Ishikawa (cell line): ENCODE data around the gene COPZ1.

ENCODE experiments used
- CEBPB ChIP-seq: IDR thresholded peaks from 2 replicates; pipeline ENCODE4 v1.6.1; 2012
- CREB1 ChIP-seq: IDR thresholded peaks from 2 replicates; pipeline ENCODE4 v1.6.1; 2012; ENCODE audit warnings: low read depth
- EGR1 ChIP-seq: IDR thresholded peaks from 2 replicates; pipeline ENCODE4 v1.6.1; 2012
- EP300 ChIP-seq: IDR thresholded peaks from 2 replicates; pipeline ENCODE4 v1.6.1; 2012; ENCODE audit warnings: borderline replicate concordance
- RAD21 ChIP-seq: IDR thresholded peaks from 2 replicates; pipeline ENCODE4 v1.6.1; 2012; ENCODE audit warnings: low read depth
- TCF12 ChIP-seq: IDR thresholded peaks from 2 replicates; pipeline ENCODE4 v1.6.1; 2012; ENCODE audit warnings: low read depth
- YY1 ChIP-seq: IDR thresholded peaks from 2 replicates; pipeline ENCODE4 v1.6.1; 2012; ENCODE audit warnings: low read depth
- ZBTB7A ChIP-seq: IDR thresholded peaks from 2 replicates; pipeline ENCODE4 v1.6.1; 2012; ENCODE audit warnings: low read depth
- TF ChIP-seq, protein P1 (sequence below): IDR thresholded peaks from 2 replicates; pipeline ENCODE4 v1.6.1; 2012; ENCODE audit warnings: low read depth, mild to moderate bottlenecking
- TF ChIP-seq, protein P2 (sequence below): IDR thresholded peaks from 2 replicates; pipeline ENCODE4 v1.6.1; 2012
- TF ChIP-seq, protein P3 (sequence below): IDR thresholded peaks from 2 replicates; pipeline ENCODE4 v1.6.1; 2012

DNA sequence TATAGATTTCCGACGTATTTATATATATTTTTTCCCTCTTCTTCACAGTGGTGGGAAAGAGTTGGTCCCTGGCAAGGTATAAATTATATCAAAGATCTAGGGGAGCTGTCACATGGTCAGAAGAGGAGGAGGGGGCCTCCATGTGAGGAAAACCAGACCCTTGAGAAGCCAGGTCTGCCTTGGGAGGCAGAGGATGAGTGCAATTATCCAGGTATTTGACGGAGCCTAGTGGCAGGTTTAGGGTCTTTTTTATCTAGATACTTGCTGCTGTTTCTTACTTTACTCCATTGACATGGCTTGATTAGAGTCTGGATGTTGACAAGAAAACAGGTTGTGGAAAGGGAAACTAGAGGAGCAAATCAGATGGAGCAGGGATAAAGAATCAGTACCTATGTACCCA is 5.5 kb downstream of the COPZ1 start:
- TF ChIP-seq TCF12: no peak
- no peak for TF ChIP-seq RAD21
- TF ChIP-seq, protein P1, sequence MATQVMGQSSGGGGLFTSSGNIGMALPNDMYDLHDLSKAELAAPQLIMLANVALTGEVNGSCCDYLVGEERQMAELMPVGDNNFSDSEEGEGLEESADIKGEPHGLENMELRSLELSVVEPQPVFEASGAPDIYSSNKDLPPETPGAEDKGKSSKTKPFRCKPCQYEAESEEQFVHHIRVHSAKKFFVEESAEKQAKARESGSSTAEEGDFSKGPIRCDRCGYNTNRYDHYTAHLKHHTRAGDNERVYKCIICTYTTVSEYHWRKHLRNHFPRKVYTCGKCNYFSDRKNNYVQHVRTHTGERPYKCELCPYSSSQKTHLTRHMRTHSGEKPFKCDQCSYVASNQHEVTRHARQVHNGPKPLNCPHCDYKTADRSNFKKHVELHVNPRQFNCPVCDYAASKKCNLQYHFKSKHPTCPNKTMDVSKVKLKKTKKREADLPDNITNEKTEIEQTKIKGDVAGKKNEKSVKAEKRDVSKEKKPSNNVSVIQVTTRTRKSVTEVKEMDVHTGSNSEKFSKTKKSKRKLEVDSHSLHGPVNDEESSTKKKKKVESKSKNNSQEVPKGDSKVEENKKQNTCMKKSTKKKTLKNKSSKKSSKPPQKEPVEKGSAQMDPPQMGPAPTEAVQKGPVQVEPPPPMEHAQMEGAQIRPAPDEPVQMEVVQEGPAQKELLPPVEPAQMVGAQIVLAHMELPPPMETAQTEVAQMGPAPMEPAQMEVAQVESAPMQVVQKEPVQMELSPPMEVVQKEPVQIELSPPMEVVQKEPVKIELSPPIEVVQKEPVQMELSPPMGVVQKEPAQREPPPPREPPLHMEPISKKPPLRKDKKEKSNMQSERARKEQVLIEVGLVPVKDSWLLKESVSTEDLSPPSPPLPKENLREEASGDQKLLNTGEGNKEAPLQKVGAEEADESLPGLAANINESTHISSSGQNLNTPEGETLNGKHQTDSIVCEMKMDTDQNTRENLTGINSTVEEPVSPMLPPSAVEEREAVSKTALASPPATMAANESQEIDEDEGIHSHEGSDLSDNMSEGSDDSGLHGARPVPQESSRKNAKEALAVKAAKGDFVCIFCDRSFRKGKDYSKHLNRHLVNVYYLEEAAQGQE: no peak
- no peak for TF ChIP-seq CREB1
- no peak for TF ChIP-seq ZBTB7A
- TF ChIP-seq, protein P2, sequence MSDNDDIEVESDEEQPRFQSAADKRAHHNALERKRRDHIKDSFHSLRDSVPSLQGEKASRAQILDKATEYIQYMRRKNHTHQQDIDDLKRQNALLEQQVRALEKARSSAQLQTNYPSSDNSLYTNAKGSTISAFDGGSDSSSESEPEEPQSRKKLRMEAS: no peak
- TF ChIP-seq YY1: no peak
- TF ChIP-seq CEBPB: no peak
- TF ChIP-seq, protein P3, sequence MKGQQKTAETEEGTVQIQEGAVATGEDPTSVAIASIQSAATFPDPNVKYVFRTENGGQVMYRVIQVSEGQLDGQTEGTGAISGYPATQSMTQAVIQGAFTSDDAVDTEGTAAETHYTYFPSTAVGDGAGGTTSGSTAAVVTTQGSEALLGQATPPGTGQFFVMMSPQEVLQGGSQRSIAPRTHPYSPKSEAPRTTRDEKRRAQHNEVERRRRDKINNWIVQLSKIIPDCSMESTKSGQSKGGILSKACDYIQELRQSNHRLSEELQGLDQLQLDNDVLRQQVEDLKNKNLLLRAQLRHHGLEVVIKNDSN: no peak
- TF ChIP-seq EP300: no peak
- no peak for TF ChIP-seq EGR1
